ENCODE measurements around the gene NUP42.
"Not testable (repeated sequence)": the region's sequence is repeated elsewhere in the genome, so short reads cannot be mapped to it uniquely, and the experiment has no call there.

Gene NUP42

GRCh38 chr7:23181684-23182553, at the start of gene NUP42:
TSS of gene NUP42 (plus strand) at chr7:23182048. CDS start at chr7:23182086, 38 bp downstream.
- DNase-seq = peak; percentile 97

- DNase-seq = no peak
Measured at GRCh38 chr7:23133797-23134196, 48.1 kb upstream of the NUP42 start.

GRCh38 chr7:23135755-23136154, 46.1 kb upstream of the NUP42 start:
- no peak for DNase-seq

- no peak for DNase-seq
Measured at GRCh38 chr7:23136216-23136615, 45.6 kb upstream of the NUP42 start.

- DNase-seq = no peak
Measured at GRCh38 chr7:23157679-23158078, 24.2 kb upstream of the NUP42 start.

GRCh38 chr7:23158546-23158945, 23.3 kb upstream of the NUP42 start:
- DNase-seq = no peak

GRCh38 chr7:23161482-23161881, 20.4 kb upstream of the NUP42 start:
- no peak for DNase-seq

- no peak for DNase-seq
Measured at GRCh38 chr7:23164846-23165245, 17.0 kb upstream of the NUP42 start.

GRCh38 chr7:23165316-23165715, 16.5 kb upstream of the NUP42 start:
- DNase-seq = no peak

- no peak for DNase-seq
Measured at GRCh38 chr7:23167691-23168090, 14.2 kb upstream of the NUP42 start.

- DNase-seq = no peak
Measured at GRCh38 chr7:23168111-23168885, 13.6 kb upstream of the NUP42 start.

- no peak for DNase-seq
Measured at GRCh38 chr7:23175938-23176337, 5.9 kb upstream of the NUP42 start.

GRCh38 chr7:23183279-23184012, 1.6 kb downstream of the NUP42 start:
- DNase-seq = no peak

- no peak for DNase-seq
Measured at GRCh38 chr7:23184291-23184690, 2.4 kb downstream of the NUP42 start.

- DNase-seq = peak; percentile 16
Measured at GRCh38 chr7:23184709-23185359, 3.0 kb downstream of the NUP42 start.

GRCh38 chr7:23185980-23186379, 4.1 kb downstream of the NUP42 start:
- no peak for DNase-seq

GRCh38 chr7:23191022-23191421, 9.2 kb downstream of the NUP42 start:
- DNase-seq = no peak

- not testable (repeated sequence) for DNase-seq
Measured at GRCh38 chr7:23193650-23194227, 11.9 kb downstream of the NUP42 start.

- no peak for DNase-seq
Measured at GRCh38 chr7:23196306-23196705, 14.5 kb downstream of the NUP42 start.

GRCh38 chr7:23197745-23198144, 15.9 kb downstream of the NUP42 start:
- not testable (repeated sequence) for DNase-seq

- no peak for DNase-seq
Measured at GRCh38 chr7:23200331-23200730, 18.5 kb downstream of the NUP42 start.

GRCh38 chr7:23204241-23204640, 22.4 kb downstream of the NUP42 start:
- DNase-seq = no peak

GRCh38 chr7:23205577-23205908, 23.7 kb downstream of the NUP42 start:
- no peak for DNase-seq
